ENCODE measurements around the gene ERC1.
"Not testable (repeated sequence)": the region's sequence is repeated elsewhere in the genome, so short reads cannot be mapped to it uniquely, and the experiment has no call there.

ERC1 gene

GRCh38 chr12:1329784-1330476 lies 338.9 kb downstream of the ERC1 start:
- no peak for FAIRE-seq

- no peak for FAIRE-seq
These were observed 339.4 kb downstream of the ERC1 start for GRCh38 chr12:1330477-1330827.

GRCh38 chr12:1332327-1332726 lies 341.3 kb downstream of the ERC1 start:
- no peak for FAIRE-seq

GRCh38 chr12:1338483-1339177 lies 347.6 kb downstream of the ERC1 start:
- no peak for FAIRE-seq

- FAIRE-seq = not testable (repeated sequence)
These were observed 348.1 kb downstream of the ERC1 start for GRCh38 chr12:1339178-1339541.

- no peak for FAIRE-seq
These were observed 348.7 kb downstream of the ERC1 start for GRCh38 chr12:1339618-1340319.

- FAIRE-seq = not testable (repeated sequence)
These were observed 350.2 kb downstream of the ERC1 start for GRCh38 chr12:1341270-1341669.

- FAIRE-seq = no peak
These were observed 352.4 kb downstream of the ERC1 start for GRCh38 chr12:1343422-1343821.

- FAIRE-seq = no peak
These were observed 353.2 kb downstream of the ERC1 start for GRCh38 chr12:1344245-1344644.

GRCh38 chr12:1346126-1346525 lies 355.1 kb downstream of the ERC1 start:
- FAIRE-seq = no peak

- FAIRE-seq = peak; percentile 19
These were observed 356.3 kb downstream of the ERC1 start for GRCh38 chr12:1347294-1347693.

- no peak for FAIRE-seq
These were observed 357.6 kb downstream of the ERC1 start for GRCh38 chr12:1348606-1349005.

GRCh38 chr12:1350055-1350933 lies 359.3 kb downstream of the ERC1 start:
- FAIRE-seq = no peak

GRCh38 chr12:1350934-1351240 lies 359.9 kb downstream of the ERC1 start:
- FAIRE-seq = no peak

- no peak for FAIRE-seq
These were observed 360.9 kb downstream of the ERC1 start for GRCh38 chr12:1351926-1352325.

GRCh38 chr12:1353451-1353850 lies 362.4 kb downstream of the ERC1 start:
- no peak for FAIRE-seq

GRCh38 chr12:1355396-1355795 lies 364.4 kb downstream of the ERC1 start:
- no peak for FAIRE-seq

- not testable (repeated sequence) for FAIRE-seq
These were observed 364.8 kb downstream of the ERC1 start for GRCh38 chr12:1355871-1356270.

- no peak for FAIRE-seq
These were observed 365.3 kb downstream of the ERC1 start for GRCh38 chr12:1356285-1356684.

- no peak for FAIRE-seq
These were observed 366.1 kb downstream of the ERC1 start for GRCh38 chr12:1357171-1357570.

- no peak for FAIRE-seq
These were observed 366.7 kb downstream of the ERC1 start for GRCh38 chr12:1357711-1358110.

GRCh38 chr12:1360441-1361210 lies 369.6 kb downstream of the ERC1 start:
- no peak for FAIRE-seq

Measured in A204.1 (cell line).